A549 (cell line): Measurements from ENCODE around the gene ACAD8. TPM values are rescaled to one million over a fixed set of nuclear protein-coding genes. Genes with fewer than 3 reads are reported as not detected.

ENCODE experiments used
- ATAC-seq, 2 experiments: fragments of 200-7000 bp in 1 of 2; fragments of >200 bp in 1 of 2; cut with Nextera tagmentation in 1 of 2; cut with Tn5 transposase in 1 of 2; 3 replicates each; pipeline versions ENCODE4 v1.8.0 to v1.9.1; 2018 to 2020; ENCODE audit warnings: mild to moderate bottlenecking in 1 of 2, moderate library complexity in 1 of 2
- CTCF ChIA-PET: fragments of 300-600 bp; sonication (Branson Sonifier 250); formaldehyde crosslinking; extraction: SDS; loops from one replicate; lab custom pipeline; 2021; ENCODE audit warnings: antibody characterized with exemption, inconsistent platforms; lab: Yijun Ruan, JAX
- POLR2A ChIA-PET: fragments of 350-600 bp; formaldehyde crosslinking; extraction: SDS; loops from one replicate; lab custom pipeline; 2021; ENCODE audit warnings: antibody characterized with exemption, inconsistent platforms; lab: Yijun Ruan, JAX
- DNase-seq, 2 experiments: peaks; one replicate each; pipeline versions ENCODE4 v3.0.0 to v3.0.0-alpha.2; 2011 to 2016; ENCODE audit warnings: low read depth in 1 of 2, low spot score in 1 of 2
- FAIRE-seq: peaks from 2 replicates; lab custom pipeline; 2011; peaks lifted over from hg19 to GRCh38; lab: Jason Lieb, UNC
- H3K27ac ChIP-seq, 2 experiments: fragments of >200 bp; sonication (Bioruptor Twin); formaldehyde crosslinking; 3 replicates each; pipeline ENCODE4 v1.5.1; 2016 to 2017
- H3K4me1 ChIP-seq: fragments of >200 bp; sonication (Bioruptor Twin); formaldehyde crosslinking; 3 replicates; pipeline ENCODE4 v1.6.1; 2016
- H3K4me2 ChIP-seq: fragments of >200 bp; sonication (Bioruptor Twin); formaldehyde crosslinking; 3 replicates; pipeline ENCODE4 v1.6.1; 2016
- H3K4me3 ChIP-seq: fragments of >200 bp; sonication (Bioruptor Twin); formaldehyde crosslinking; 3 replicates; pipeline ENCODE4 v1.5.1; 2016
- H3K9me3 ChIP-seq: fragments of >200 bp; sonication (Bioruptor Twin); formaldehyde crosslinking; 3 replicates; pipeline ENCODE4 v1.6.1; 2016
- BCL3 ChIP-seq: fragments of >200 bp; sonication (Bioruptor Twin); formaldehyde crosslinking; IDR thresholded peaks from 3 replicates; pipeline ENCODE4 v1.6.1; 2016
- CBX8 ChIP-seq: fragments of 200-600 bp; sonication (generic); IDR thresholded peaks from 2 replicates; pipeline ENCODE4 v1.6.1; 2016
- CEBPB ChIP-seq, 2 experiments: fragments of >200 bp in 1 of 2; sonication (Bioruptor Twin) in 1 of 2; formaldehyde crosslinking in 1 of 2; IDR thresholded peaks; 2 replicates each; pipeline ENCODE4 v1.6.1; 2012 to 2016
- CHD4 ChIP-seq: fragments of 200-600 bp; sonication (generic); IDR thresholded peaks from 2 replicates; pipeline ENCODE4 v1.6.1; 2016; ENCODE audit warnings: antibody characterized with exemption, mild to moderate bottlenecking, borderline replicate concordance
- CTCF ChIP-seq: fragments of >200 bp; sonication (Bioruptor Twin); formaldehyde crosslinking; IDR thresholded peaks from 3 replicates; pipeline ENCODE4 v1.5.1; 2016
- E2F6 ChIP-seq: IDR thresholded peaks from 2 replicates; pipeline ENCODE4 v1.6.1; 2012; ENCODE audit warnings: low read depth, borderline replicate concordance
- EHMT2 ChIP-seq: fragments of 200-600 bp; sonication (generic); IDR thresholded peaks from 2 replicates; pipeline ENCODE4 v1.6.1; 2016; ENCODE audit warnings: antibody characterized with exemption, low read depth, mild to moderate bottlenecking, moderate library complexity
- ESRRA ChIP-seq: fragments of 150-350 bp; IDR thresholded peaks from 2 replicates; pipeline ENCODE4 v1.6.1; 2014; ENCODE audit warnings: mild to moderate bottlenecking, low read length, borderline replicate concordance
- FOSB ChIP-seq: fragments of 250-450 bp; sonication (Bioruptor Pico); IDR thresholded peaks from 2 replicates; pipeline ENCODE4 v1.5.0; 2020; ENCODE audit warnings: mild to moderate bottlenecking, moderate library complexity
- FOSL2 ChIP-seq, 2 experiments: fragments of 450-650 bp in 1 of 2; fragments of >200 bp in 1 of 2; sonication (Bioruptor Twin) in 1 of 2; formaldehyde crosslinking; IDR thresholded peaks; 2 replicates each; pipeline versions ENCODE4 v1.5.0 to v1.6.1; 2016 to 2020; ENCODE audit warnings: mild to moderate bottlenecking in 1 of 2, moderate library complexity in 1 of 2
- FOXS1 ChIP-seq: fragments of 250-450 bp; sonication (Bioruptor Pico); IDR thresholded peaks from 2 replicates; pipeline ENCODE4 v1.5.0; 2020; ENCODE audit warnings: mild to moderate bottlenecking, moderate library complexity
- HEYL ChIP-seq: fragments of 250-450 bp; sonication (Bioruptor Pico); IDR thresholded peaks from 2 replicates; pipeline ENCODE4 v1.8.0; 2021; ENCODE audit warnings: mild to moderate bottlenecking, moderate library complexity
- HOXB13 ChIP-seq: fragments of 250-450 bp; sonication (Bioruptor Pico); IDR thresholded peaks from 2 replicates; pipeline ENCODE4 v1.5.0; 2020; ENCODE audit warnings: low read depth, mild to moderate bottlenecking, moderate library complexity
- KDM1A ChIP-seq: fragments of 200-600 bp; sonication (generic); IDR thresholded peaks from 2 replicates; pipeline ENCODE4 v1.6.1; 2016; ENCODE audit warnings: low read depth, mild to moderate bottlenecking
- MAFK ChIP-seq: fragments of 450-650 bp; IDR thresholded peaks from 2 replicates; pipeline ENCODE4 v1.6.1; 2014; ENCODE audit not compliant: partially characterized antibody
- MYC ChIP-seq: IDR thresholded peaks from 2 replicates; pipeline ENCODE4 v1.6.1; 2012; ENCODE audit warnings: mild to moderate bottlenecking, inconsistent platforms, low read length, improper control_type of control experiment, borderline replicate concordance
- NPAS2 ChIP-seq: fragments of 250-450 bp; sonication (Bioruptor Pico); IDR thresholded peaks from 2 replicates; pipeline ENCODE4 v1.8.0; 2022; ENCODE audit warnings: mild to moderate bottlenecking, moderate library complexity, borderline replicate concordance
- NR3C1 ChIP-seq: fragments of >200 bp; sonication (Bioruptor Twin); formaldehyde crosslinking; IDR thresholded peaks from 3 replicates; pipeline ENCODE4 v1.6.1; 2017
- RAD21 ChIP-seq, 2 experiments: fragments of >200 bp in 1 of 2; sonication (Bioruptor Twin) in 1 of 2; formaldehyde crosslinking in 1 of 2; IDR thresholded peaks in 1 of 2; conservative IDR thresholded peaks in 1 of 2; 2 replicates in 1 of 2; 3 replicates in 1 of 2; pipeline ENCODE4 v1.6.1; 2012 to 2018; ENCODE audit warnings: inconsistent platforms in 1 of 2
- RARB ChIP-seq: fragments of 250-450 bp; sonication (Bioruptor Pico); IDR thresholded peaks from 2 replicates; pipeline ENCODE4 v1.8.0; 2021; ENCODE audit warnings: mild to moderate bottlenecking, moderate library complexity
- RCOR1 ChIP-seq: fragments of 150-350 bp; IDR thresholded peaks from 2 replicates; pipeline ENCODE4 v1.6.1; 2014; ENCODE audit warnings: antibody characterized with exemption, low read length, low read depth
- REST ChIP-seq: fragments of 200-600 bp; sonication (generic); IDR thresholded peaks from 2 replicates; pipeline ENCODE4 v1.6.1; 2016; ENCODE audit warnings: antibody characterized with exemption, mild to moderate bottlenecking, moderate library complexity
- RNF2 ChIP-seq: fragments of 200-600 bp; sonication (generic); IDR thresholded peaks from 2 replicates; pipeline ENCODE4 v1.6.1; 2016; ENCODE audit warnings: low read depth, mild to moderate bottlenecking, antibody characterized with exemption, moderate library complexity, borderline replicate concordance
- WGBS: methylation state at CpG from one replicate; pipeline ENCODE4 v1.1.6; 2017; ENCODE audit errors: missing lambda C conversion rate; 5-methylcytosine and 5-hydroxymethylcytosine counted together
- polyA plus RNA-seq, 4 experiments: library from polyadenylated mRNA; depleted of rRNA in 3 of 4; stranded (reverse); fragments of >200 nt; fragmentation: RNase III in 1 of 4; extraction: RNeasy Plus Mini Kit Qiagen cat#74134 plus additional on column Dnase treatment in 1 of 4; gene quantifications; 2 replicates in 3 of 4; 3 replicates in 1 of 4; pipeline ENCODE4 v1.2.3, GENCODE V29; 2011 to 2017

Gene ACAD8
- polyA plus RNA-seq, 2 of the 4 experiments (the other 2 are of a cell fraction), result 13.5 to 16.9 TPM

- ATAC-seq, result peak; percentile 70 to 89; a peak in 4 of 6 replicates
- Histone ChIP-seq H3K4me3 (no peak overlapping the region), H3K4me1 (no peaks in the 10 kb centered on the region), H3K27ac (no peak overlapping the region), H3K4me2 (no peak overlapping the region), H3K9me3 (no peaks in the 10 kb centered on the region)
- POLR2A ChIA-PET, result interaction anchor here (0.6 kb wide), 1 partner anchor 1912 kb away, joined by 3 read pairs; no protein-coding TSS in a partner anchor
- CTCF ChIA-PET, result interaction anchor here (0.8 to 1.7 kb wide), 12 partner anchors 8 to 55 kb away, joined by 3 to 7 read pairs (median 4); partner anchors contain the start of gene GLB1L3
- FAIRE-seq, result no peak
- 70% methylated on average over 10 of the region's 14 CpGs for WGBS
- TF ChIP-seq CTCF (peak; percentile 42), HEYL (no peak), RAD21 (conservative IDR thresholded peaks at IDR 0.05 in 1 of 2, IDR thresholded peaks at IDR 0.05 in 1 of 2) (peak; percentile 23 to 32; a peak in 3 of 5 replicates)
- TF ChIP-seq, all 56 proteins: peak for 2
- DNase-seq, result peak; percentile 14 to 51
Measured at GRCh38 chr11:134261626-134262488, 8.5 kb downstream of the ACAD8 start.

- CTCF ChIA-PET, result no interaction called here
- no peak for ATAC-seq
Measured at GRCh38 chr11:134264966-134265764, 11.8 kb downstream of the ACAD8 start.

More at GRCh38 chr11:134264966-134265764, 11.8 kb downstream of the ACAD8 start:
- DNase-seq (no peak), FAIRE-seq (no peak)
- POLR2A ChIA-PET, result no interaction called here
- Histone ChIP-seq H3K4me1 (no peaks in the 10 kb centered on the region), H3K27ac (no peak overlapping the region), H3K4me3 (no peak overlapping the region), H3K9me3 (no peaks in the 10 kb centered on the region), H3K4me2 (no peak overlapping the region)
- WGBS, result 81% methylated on average over 5 of the region's 7 CpGs
- TF ChIP-seq ESRRA (no peak), RARB (CRISPR knock-in tag) (no peak), E2F6 (no peak), FOXS1 (CRISPR knock-in tag) (no peak), REST (no peak), FOSL2 (IDR thresholded peaks at IDR 0.05) (no peak), FOSL2 (CRISPR knock-in tag; IDR thresholded peaks at IDR 0.05) (no peak), BCL3 (no peak), RNF2 (no peak), CEBPB (IDR thresholded peaks at IDR 0.05) (no peak), KDM1A (no peak), NR3C1 (no peak), CHD4 (no peak), MYC (no peak), NPAS2 (CRISPR knock-in tag) (no peak), HOXB13 (CRISPR knock-in tag) (no peak), MAFK (no peak), CBX8 (no peak), FOSB (CRISPR knock-in tag) (no peak), RCOR1 (no peak), EHMT2 (no peak)
